ENCODE measurements around the gene CAMK1.

DNA sequence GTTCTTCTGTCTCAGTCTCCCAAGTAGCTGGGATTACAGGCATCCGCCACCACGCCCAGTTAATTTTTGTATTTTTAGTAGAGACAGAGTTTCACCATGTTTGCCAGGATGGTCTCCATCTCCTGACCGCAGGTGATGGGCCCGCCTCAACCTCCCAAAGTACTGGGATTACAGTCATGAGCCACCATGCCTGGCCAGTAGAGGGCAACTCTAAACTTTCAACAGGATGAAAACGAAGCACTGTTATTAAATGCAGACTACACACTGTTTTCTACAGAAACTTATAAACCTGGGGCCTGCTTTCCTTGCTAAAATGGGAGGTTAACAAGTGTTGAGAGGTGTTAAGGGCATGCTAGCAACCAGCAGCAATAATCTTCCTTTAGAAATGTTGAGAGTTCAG lies 30.8 kb upstream of the CAMK1 start:
- TF ChIP-seq, protein P1, sequence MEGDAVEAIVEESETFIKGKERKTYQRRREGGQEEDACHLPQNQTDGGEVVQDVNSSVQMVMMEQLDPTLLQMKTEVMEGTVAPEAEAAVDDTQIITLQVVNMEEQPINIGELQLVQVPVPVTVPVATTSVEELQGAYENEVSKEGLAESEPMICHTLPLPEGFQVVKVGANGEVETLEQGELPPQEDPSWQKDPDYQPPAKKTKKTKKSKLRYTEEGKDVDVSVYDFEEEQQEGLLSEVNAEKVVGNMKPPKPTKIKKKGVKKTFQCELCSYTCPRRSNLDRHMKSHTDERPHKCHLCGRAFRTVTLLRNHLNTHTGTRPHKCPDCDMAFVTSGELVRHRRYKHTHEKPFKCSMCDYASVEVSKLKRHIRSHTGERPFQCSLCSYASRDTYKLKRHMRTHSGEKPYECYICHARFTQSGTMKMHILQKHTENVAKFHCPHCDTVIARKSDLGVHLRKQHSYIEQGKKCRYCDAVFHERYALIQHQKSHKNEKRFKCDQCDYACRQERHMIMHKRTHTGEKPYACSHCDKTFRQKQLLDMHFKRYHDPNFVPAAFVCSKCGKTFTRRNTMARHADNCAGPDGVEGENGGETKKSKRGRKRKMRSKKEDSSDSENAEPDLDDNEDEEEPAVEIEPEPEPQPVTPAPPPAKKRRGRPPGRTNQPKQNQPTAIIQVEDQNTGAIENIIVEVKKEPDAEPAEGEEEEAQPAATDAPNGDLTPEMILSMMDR (conservative IDR thresholded peaks at IDR 0.05): peak; percentile 65
- TF ChIP-seq EZH2 (IDR thresholded peaks at IDR 0.05; ENCODE audit: low read depth): no peak

Data from PC-9 (cell line).